HG02870 (cell line): ENCODE data around the gene RAF1.

Source experiments
- ATAC-seq: cut with Tn5 transposase; IDR thresholded peaks from one replicate; pipeline ENCODE4 v1.9.1; 2021; ENCODE audit warnings: mild to moderate bottlenecking, moderate library complexity; ENCODE audit not compliant: unreplicated experiment

The RAF1 gene

DNA sequence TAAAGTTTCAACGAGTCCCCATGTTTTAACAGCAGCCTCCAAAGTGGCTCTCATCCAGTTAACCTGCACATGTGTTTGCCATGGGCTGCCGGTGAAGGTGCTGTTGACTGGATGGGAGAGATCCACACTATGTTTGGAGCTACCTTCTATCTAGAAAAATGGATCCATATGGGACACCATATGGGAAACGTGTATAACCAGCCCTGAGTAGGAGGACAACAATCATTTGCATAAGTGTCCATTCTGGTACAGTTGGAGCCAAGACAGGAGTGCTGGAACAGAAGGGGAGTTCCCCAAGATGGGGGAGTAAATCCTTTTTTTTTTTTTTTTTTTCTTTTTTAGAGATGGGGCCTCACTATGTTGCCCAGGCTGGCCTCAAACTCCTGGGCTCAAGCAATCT, 70.4 kb downstream of the RAF1 start:
- ATAC-seq: no peak

DNA sequence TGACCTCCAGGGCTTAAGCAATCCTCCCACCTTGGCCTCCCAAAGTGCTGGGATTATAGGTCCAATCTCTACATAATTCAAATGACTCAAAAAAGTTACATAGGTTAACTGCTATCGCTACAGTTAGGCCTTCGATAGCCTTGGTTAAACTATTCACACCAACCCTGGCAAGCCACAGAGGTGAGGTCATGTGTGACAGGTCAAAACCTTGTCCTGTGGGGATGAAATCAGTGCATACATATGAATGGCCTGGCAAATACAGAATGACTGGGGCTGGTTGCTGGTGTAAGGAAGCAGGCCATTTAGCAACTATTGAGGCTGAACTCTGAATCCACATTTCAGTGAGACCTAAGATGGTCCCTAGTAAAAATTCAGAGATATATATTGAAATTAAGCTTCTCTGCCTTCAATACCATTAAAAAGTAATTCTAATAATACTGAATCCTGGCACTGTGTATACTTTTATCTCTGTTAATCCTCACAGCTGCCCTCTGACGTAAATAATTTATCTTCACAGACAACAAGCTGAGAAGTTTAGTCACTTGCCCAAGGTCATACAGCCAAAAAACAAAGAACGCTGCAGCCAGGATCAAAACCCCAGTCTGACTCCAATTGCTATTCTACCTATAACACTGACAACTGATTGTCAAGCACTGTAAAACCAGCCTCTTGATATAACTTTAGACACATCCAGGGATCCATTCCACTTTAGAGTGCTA, 71.8 kb downstream of the RAF1 start:
- ATAC-seq: no peak

DNA sequence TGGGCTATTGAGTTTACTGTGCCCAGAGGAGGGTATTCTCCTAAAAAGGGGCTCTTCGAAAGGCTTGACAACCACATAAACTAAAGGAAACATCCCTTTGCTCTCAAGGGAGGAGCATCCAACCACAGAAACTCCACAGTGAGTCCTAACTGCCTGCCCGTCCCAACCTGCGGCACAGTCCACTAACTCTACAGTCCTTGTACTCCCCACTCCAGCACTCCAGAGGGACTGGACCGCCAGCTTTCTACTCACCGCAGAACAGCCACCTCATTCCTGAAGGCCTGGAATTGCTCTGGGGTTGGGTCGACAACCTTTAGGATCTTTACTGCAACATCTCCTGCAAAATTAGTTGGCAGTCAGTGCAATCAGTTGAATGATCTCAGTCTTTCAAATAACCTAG, 72.5 kb downstream of the RAF1 start:
- ATAC-seq: no peak

DNA sequence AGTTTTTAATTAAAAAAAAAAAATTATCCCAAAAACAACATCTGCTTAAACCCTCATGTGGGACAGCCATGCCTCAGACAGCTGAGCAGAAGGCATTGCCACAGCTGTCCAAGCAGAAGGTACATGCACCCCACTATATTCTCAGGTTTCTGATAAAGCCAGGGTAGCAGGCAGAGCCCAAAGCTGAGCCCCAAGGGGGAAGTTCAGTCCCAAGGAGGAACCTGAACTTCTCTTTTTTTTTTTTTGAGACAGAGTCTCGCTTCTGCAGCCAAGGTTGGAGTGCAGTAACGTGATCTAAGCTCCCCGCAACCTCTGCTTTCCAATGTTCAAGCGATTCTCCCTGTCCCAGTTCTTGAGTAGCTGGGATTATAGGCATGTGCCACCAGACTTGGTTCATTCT, 73.8 kb downstream of the RAF1 start:
- no peak for ATAC-seq

DNA sequence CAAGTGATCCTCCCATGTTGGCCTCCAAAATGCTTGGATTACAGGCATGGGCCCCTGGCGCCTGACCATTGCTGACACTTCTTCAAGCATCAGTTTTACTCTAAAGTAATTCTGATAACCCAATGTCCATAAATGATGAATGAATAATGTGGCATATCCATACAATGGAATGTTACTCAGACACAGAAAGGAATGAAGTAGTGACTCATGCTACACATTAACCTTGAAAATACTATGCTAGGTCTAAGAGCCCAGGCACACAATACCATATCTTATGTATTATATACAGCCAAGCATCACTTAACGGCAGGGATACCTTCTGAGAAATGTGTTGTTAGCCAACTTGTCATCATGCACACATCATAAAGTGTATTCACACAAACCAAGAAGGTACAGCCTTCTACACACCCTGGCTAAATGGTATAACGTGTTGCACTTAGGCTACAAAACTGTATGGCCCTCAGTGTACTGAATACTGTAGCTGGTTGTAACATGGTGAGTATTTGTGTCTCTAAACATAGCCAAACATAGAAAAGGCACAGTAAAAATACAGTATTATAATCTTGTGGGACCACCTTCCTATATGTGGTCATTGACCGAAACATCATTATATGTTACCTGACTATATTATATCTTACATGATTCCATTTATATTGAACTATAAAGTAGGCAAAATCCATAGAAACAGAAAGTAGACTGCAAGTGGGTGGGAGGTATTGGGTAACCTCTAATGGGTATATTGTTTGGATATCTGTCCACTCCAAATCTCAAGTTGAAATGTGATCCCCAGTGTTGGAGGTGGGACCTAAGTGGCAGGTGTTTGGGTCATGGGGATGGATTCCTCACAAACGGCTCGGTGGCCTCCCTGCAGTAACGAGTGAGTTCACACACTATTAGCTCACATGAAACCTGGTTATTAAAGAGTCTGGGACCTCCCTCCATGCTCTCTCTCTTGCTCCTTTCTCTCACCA, 75.6 kb downstream of the RAF1 start:
- no peak for ATAC-seq

DNA sequence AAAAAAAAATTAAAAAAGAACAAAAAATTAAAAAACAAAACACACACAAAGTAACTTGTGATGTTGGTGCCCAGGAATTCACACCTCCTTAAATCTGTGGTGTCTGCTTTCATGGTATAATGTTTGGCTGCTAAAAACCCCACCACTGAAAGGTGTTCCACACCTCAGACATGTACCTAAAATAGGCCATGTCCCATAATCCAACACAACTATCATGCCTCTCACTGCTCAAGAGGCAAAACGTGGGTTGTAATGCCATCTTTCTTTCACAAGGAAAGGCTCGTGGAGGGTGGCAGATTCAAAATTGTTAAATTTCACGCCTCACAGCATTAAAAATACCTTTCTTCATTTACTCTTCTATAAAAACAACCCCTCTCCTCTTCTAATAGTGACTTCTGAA, 77.5 kb downstream of the RAF1 start:
- ATAC-seq: no peak

DNA sequence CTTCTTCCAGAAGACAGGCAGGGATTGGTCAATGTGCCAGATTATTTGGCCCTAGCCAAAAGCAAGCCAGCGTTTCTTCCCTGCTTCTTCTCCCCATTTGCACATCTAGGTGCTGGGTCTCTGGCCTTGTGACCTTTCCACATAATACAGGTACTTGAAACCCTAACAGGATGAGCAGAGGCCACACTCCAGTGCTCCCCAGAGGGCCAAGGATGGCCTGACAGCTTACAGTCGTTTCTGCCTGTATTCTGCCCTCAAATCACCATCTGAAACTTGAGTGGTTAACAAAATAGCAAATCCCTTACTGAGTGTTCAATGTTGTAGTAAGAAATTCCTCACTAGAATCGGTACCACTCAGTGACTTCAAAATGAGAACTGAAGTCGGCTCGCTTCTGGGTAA, 77.9 kb downstream of the RAF1 start:
- peak; percentile 56 for ATAC-seq

DNA sequence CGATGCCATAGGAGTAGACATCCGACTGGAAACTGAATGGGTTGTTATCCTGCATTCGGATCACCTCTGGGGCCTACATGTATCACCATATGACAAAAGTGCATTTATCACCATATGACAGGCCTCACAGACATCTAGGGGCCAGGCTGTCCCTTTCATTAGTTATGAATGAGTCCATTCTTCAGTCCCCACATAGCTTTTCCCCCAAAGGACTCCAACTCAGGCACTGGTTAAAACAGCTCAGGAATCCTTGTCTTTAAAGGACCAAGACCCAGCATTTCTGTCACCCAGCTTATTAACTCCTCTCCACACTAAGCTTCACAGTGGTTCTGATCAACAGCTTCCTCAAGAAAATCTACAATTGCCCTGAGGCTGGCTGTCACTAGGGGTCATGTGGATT, 78.7 kb downstream of the RAF1 start:
- no peak for ATAC-seq

DNA sequence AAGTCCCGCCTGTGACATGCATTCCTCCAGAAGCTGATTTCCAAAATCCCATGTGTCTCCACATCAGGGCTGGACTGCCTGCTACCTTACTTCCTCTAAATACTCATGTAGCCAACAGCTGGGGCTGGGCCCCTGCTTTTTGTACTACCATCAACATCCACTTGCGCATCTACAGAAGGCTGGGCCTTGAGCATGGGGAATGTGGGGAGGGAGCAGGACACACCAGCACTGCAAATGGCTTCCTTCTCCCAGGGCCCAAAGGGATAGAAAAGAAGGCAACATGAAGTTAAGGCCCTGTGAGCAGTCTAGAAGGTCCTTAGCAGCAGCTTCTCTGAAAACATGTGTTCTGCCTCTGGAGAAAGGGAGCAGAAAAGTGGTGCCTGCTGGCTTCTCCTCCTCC, 79.8 kb downstream of the RAF1 start:
- ATAC-seq: no peak

DNA sequence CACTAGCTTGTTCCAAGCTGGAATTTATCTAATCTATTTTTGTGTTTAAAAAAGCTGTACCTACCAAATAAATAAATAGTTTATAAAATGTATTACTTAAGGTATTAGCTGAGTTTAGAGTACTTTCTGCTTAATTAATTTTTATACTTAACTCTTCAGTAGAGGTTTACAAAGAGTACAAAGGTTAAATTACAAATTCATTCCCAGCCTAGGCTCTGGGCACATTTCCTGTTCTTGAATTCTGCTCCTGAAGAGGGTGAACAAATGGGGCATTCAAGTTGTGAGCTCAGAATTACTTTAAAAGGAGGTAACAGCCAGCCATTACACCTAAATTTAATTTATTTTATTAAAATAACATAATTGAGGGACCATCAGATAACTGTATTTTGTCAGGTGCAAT, 80.6 kb downstream of the RAF1 start:
- no peak for ATAC-seq

DNA sequence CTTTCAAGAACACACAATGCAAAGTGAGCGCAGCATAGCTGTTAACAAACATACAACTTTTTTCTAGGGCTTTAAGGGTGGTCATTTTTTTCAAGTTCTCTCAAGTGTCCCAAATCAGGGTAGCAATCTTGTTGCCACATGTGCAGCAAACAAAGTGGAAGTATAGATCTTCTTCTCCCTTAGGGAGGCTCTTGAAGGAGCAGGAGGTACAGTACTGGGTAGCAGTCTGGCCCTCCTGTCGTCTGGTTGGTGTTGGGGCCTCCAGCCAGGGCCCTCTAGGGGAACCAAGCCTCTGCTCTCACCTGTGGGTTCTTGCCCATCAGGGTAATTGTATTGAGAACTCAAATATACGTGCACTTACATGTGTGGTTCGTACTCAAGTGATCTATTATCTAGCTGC, 81.2 kb downstream of the RAF1 start:
- ATAC-seq: no peak

DNA sequence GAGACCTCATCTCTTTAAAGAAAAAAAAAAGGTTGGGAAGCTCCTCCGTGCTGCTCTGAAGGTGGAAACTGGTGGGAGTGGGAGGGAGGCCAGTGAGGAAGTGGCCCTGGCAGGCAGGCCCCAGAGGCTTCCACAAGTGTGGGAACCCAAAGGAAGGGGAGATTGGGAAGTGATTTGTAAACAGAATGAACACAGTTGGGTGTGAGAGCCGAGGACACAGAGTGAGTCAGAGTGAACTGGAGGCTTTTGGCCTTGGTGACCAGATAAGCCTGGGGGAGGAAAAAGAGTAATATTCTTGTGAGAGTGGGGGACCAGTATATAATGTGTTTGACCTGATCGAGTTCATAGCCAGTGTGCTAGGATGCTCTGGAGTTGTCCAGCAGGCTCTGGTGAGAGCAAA, 84.0 kb downstream of the RAF1 start:
- no peak for ATAC-seq

DNA sequence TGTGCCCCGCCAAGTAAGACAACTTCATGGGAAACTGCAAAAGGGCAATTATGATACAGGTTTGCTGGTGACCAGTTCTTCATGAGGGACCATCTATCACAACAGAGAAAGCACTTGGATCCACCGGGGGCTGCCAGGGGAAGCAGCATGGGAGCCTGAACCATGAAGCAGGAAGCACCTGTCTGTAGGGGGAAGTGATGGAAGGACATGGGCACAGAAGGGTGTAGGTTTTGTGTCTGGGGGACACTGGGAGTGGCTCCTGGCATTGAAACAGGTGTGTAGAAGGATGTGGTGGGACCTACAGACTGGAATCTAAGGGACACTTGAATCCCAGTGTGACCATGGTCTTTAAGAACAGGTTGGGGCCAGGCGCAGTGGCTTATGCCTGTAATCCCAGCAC, 84.5 kb downstream of the RAF1 start:
- no peak for ATAC-seq

DNA sequence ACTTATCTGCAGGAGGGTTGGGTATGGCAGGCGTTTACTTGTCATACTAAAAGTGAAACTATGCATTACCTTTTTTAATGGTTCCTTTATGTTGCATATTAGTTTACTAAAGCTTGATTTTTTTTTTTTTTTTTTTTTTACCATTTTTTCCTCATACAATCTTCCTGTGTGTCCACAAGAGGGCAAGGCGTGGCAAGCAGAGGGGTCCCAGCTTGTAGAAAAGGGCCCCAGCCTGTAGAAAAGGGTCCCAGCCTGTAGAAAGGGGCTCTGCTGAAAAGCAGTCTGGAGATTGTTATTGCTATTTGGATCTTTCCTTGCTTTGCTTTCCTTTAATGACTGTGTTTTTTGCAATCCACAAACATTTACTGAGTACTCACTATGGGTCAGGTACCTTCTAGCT, 85.2 kb downstream of the RAF1 start:
- no peak for ATAC-seq

DNA sequence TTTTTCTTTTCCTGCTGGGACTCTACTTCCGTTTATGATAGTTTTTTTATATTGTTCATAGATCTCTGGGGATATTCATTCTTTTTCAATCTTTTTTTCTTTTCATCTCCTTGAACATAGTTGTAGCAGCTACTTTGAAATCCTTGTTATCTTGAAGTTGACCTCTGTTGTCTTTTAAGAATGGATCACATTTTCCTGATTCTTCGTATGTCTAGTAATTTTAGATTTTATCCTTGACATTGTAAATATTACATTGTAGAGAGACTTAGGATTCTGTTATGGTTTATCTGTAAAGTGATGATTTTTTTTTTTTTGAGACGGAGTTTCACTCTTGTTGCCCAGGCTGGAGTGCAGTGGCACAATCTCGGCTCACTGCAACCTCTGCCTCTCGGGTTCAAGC, 86.5 kb downstream of the RAF1 start:
- no peak for ATAC-seq

DNA sequence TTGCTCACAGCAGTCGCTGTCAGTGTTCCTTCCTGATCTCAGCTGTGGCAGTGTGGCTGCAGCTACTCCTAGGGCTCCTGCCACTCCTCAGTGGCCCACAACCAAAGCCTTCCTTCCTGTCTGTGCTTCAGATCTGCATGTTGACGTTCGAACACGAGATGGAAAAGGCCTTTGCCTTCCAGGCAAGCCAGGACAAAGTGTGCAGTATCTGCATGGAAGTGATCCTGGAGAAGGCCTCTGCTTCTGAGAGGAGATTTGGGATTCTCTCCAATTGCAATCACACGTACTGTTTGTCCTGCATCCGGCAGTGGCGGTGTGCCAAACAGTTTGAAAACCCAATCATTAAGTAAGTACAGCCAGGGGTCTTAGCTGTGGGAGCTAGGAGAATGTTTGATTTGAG, 89.3 kb downstream of the RAF1 start:
- no peak for ATAC-seq

DNA sequence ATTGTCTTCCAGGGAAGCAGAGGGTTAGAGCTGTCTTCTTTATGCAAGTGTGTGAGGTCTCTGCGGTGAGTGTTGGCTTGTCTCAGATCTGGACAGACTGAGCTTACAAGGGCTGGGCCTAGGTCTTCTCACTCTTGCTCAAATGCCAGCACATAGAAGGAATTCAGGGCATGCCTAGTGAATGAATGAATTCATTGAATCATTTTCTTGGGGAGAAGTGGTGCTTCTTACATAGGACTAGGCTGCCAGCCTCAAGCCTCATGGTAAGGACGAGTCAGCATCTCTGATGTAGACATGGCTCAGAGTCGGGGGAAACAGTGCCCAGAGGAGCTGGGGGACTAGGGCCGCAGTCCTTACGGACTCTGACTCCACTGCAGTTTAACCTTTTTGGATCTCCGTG, 89.8 kb downstream of the RAF1 start:
- no peak for ATAC-seq

DNA sequence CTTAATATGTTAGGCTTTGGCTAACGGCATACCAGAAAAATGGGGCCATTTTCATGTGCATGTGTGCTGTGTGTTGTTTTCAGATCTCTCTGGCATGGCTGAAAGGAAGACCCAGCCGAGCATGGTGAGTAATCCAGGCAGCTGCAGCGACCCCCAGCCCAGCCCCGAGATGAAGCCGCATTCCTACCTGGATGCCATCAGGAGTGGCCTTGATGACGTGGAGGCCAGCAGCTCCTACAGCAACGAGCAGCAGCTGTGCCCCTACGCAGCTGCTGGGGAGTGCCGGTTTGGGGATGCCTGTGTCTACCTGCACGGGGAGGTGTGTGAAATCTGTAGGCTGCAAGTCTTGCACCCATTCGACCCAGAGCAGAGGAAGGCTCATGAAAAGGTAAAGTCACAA, 91.9 kb downstream of the RAF1 start:
- ATAC-seq: no peak

DNA sequence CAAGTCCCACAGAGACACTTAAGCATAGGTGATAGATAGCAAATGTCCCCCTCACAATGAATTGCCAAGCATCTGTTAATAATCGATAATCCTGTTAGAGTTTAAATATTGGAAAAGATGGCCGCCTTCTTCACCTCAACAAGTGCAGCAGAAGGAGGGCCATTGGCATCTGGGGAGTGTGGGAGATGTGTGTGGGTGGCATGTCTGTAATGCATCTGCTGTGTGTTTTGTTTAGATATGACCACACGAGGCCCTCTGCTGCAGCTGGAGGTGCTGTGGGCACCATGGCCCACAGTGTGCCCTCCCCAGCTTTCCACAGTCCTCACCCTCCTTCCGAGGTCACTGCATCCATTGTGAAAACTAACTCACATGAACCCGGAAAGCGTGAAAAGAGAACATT, 94.1 kb downstream of the RAF1 start:
- ATAC-seq: no peak

DNA sequence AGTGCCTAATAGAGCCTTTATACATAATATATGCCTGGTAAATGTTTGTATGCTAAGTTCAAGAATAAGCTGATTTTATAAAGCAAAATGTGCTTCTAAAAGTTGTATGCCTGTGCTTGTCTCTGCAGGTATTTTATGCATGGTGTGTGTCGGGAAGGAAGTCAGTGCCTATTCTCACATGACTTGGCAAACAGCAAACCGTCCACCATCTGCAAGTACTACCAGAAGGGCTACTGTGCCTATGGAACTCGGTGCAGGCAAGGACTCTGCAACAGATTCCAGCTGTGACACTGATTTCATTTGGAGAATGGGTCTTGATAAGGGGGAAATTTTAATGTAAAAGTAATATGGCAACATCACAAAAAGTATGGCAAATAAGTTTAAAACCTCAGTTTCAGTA, 95.2 kb downstream of the RAF1 start:
- no peak for ATAC-seq

DNA sequence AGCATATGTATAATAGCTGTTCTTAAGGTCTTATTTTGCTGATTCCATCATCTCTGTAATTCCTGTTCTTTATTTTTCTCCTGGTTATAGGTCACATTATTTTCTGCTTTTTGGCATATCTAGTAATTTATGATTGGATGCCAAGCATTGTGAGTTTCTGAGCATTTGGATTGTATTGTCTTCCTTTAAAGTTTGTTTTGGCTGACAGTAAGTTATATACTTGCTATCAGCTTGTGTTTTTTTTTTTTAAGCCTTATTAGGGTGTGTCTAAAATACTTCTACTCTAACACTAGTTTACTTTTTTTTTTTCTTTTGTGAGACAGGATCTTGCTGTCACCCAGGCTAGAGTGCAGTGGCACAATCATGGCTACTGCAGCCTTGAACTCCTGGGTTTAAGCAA, 96.9 kb downstream of the RAF1 start:
- no peak for ATAC-seq

DNA sequence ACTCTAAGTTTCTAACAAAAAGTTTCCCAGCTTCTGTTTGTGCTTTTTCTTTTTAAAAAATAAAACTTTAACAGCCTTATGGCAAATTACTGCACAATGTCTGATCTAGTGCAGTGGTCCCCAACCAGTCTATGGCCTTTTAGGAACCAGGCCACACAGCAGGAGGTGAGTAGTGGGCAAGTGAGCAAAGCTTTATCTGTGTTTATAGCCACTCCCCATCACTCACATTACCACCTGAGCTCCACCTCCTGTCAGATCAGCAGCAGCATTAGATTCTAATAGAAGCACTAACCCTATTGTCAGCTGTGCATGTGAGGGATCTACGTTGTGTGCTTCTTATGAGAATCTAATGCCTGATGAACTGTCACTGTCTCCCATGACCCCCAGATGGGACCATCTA, 101.5 kb downstream of the RAF1 start:
- ATAC-seq: no peak
